ENCODE data around the gene ZNF512. TPM values are rescaled to one million over a fixed set of nuclear protein-coding genes. Genes with fewer than 3 reads are reported as not detected.

The ZNF512 gene
- total RNA-seq, 4 donors from 2014 or later: 5.8 to 15.6 (median 8.4) TPM

DNA sequence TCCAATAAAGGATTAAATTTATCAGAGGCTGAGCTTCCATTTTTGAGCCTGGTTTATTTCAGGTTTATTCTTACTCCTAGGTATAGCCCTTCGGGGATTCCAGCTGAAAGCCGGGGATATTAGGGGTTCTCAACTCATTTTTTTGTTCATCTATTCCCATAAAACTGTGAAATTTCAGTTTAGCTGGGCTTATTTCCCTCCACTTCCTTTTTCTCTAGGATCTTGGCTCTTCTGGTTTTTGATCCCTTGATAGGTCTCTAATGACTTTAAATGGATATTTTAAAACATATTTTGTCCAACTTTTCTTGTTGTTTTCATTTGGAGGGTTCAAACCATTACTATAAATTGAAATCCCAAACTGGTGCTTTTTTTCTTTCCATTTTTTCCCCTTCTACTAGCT, 23.6 kb upstream of the ZNF512 start:
- H3K27ac ChIP-seq: no peak overlapping the region
- intact Hi-C loops (cut with DNase I; ENCODE audit: low total_unique reads): no loop called here

DNA sequence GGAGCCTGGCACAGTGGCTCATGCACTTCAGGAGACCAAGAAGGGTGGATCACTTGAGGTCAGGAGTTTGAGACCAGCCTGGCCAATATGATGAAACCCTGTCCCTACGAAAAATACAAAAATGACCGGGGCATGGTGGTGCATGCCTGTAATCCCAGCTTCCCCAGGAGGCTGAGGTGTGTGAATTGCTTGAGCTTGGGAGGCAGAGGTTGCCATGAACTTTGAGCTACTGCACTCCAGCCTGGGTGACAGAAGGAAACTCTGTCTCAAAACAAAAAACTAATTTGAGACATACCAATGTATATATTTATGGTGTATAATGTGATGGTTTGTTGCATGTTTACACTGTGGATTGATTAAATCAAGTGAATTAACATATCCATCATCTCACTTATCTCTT, 21.8 kb upstream of the ZNF512 start:
- H3K36me3 ChIP-seq: no peaks in the 10 kb centered on the region
- no peak for DNase-seq
- H3K27me3 ChIP-seq: no peaks in the 10 kb centered on the region
- no peaks in the 10 kb centered on the region for H3K4me1 ChIP-seq
- in situ Hi-C loops (cut with MboI; ENCODE audit: low sequenced_read_pairs in 4 of 4): no loop called here
- intact Hi-C loops (cut with DNase I; ENCODE audit: low total_unique reads): no loop called here
- TF ChIP-seq, protein P1, sequence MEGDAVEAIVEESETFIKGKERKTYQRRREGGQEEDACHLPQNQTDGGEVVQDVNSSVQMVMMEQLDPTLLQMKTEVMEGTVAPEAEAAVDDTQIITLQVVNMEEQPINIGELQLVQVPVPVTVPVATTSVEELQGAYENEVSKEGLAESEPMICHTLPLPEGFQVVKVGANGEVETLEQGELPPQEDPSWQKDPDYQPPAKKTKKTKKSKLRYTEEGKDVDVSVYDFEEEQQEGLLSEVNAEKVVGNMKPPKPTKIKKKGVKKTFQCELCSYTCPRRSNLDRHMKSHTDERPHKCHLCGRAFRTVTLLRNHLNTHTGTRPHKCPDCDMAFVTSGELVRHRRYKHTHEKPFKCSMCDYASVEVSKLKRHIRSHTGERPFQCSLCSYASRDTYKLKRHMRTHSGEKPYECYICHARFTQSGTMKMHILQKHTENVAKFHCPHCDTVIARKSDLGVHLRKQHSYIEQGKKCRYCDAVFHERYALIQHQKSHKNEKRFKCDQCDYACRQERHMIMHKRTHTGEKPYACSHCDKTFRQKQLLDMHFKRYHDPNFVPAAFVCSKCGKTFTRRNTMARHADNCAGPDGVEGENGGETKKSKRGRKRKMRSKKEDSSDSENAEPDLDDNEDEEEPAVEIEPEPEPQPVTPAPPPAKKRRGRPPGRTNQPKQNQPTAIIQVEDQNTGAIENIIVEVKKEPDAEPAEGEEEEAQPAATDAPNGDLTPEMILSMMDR (IDR thresholded peaks at IDR 0.05 in 4 of 5, conservative IDR thresholded peaks at IDR 0.05 in 1 of 5): no peak
- no peak for TF ChIP-seq POLR2A (IDR thresholded peaks at IDR 0.05)
- H3K9me3 ChIP-seq: no peaks in the 10 kb centered on the region
- no peak for ATAC-seq
- no peak overlapping the region for H3K4me3 ChIP-seq
- H3K27ac ChIP-seq: no peak overlapping the region

More for the DNA sequence above, 23.6 kb upstream of the ZNF512 start:
- no peaks in the 10 kb centered on the region for H3K27me3 ChIP-seq
- TF ChIP-seq, protein P1 (IDR thresholded peaks at IDR 0.05 in 4 of 5, conservative IDR thresholded peaks at IDR 0.05 in 1 of 5): no peak
- no peak for TF ChIP-seq POLR2A (IDR thresholded peaks at IDR 0.05)
- no peaks in the 10 kb centered on the region for H3K36me3 ChIP-seq
- in situ Hi-C loops (cut with MboI; ENCODE audit: low sequenced_read_pairs in 4 of 4): no loop called here
- DNase-seq (no peak), ATAC-seq (no peak)
- H3K4me3 ChIP-seq: no peak overlapping the region
- H3K9me3 ChIP-seq: no peaks in the 10 kb centered on the region
- no peaks in the 10 kb centered on the region for H3K4me1 ChIP-seq

DNA sequence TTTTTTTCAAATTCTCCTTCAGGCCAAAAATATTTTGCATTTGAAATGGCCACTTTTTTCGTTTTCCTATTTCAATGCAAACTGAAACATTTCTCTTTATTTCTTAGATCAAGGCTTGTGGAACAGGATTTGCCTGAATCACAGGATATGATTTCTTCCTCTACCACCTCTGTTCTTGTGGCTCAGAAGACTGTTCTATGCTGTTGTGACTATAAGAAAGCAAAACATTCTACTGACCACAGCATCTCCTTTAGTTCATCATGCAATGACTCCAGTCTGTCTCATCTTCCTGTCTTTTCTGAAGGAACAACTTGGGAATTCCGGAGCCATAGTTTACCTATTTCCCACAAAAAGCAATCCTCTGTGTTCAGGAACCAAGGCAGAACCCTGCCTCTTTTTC, 16.2 kb upstream of the ZNF512 start:
- H3K27me3 ChIP-seq: no peaks in the 10 kb centered on the region
- H3K4me1 ChIP-seq: no peaks in the 10 kb centered on the region
- intact Hi-C loops (cut with DNase I; ENCODE audit: low total_unique reads): no loop called here
- ATAC-seq (no peak), DNase-seq (no peak)
- H3K4me3 ChIP-seq: no peak overlapping the region
- no peak overlapping the region for H3K27ac ChIP-seq
- no peaks in the 10 kb centered on the region for H3K9me3 ChIP-seq
- TF ChIP-seq, protein P1 (IDR thresholded peaks at IDR 0.05 in 4 of 5, conservative IDR thresholded peaks at IDR 0.05 in 1 of 5): no peak
- TF ChIP-seq POLR2A (IDR thresholded peaks at IDR 0.05): no peak
- in situ Hi-C loops (cut with MboI; ENCODE audit: low sequenced_read_pairs in 4 of 4): no loop called here
- no peaks in the 10 kb centered on the region for H3K36me3 ChIP-seq

DNA sequence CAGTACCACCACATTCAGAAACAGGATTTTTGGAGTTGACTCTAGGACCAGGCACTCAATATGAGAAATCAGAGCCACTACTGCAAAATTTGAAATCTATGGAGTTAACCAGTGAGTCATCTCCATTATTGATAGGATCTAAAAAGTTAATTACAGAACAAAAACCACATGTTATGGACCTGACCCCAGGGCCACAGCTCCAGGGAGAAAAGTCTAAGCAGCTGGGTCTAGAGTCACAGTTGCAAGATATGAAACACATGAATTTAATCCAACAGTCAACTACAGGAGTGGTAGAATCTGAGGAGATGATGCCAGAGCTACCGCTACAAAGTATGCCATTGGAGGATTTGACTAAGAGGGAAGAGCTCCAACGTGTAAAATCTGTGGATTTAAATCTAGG, 13.4 kb upstream of the ZNF512 start:
- ATAC-seq (no peak), DNase-seq (no peak)
- Histone ChIP-seq H3K27me3 (no peaks in the 10 kb centered on the region), H3K4me3 (no peak overlapping the region), H3K27ac (no peak overlapping the region), H3K36me3 (no peaks in the 10 kb centered on the region), H3K4me1 (no peaks in the 10 kb centered on the region), H3K9me3 (no peaks in the 10 kb centered on the region)
- intact Hi-C loops (cut with DNase I; ENCODE audit: low total_unique reads) (no loop called here), in situ Hi-C loops (cut with MboI; ENCODE audit: low sequenced_read_pairs in 4 of 4) (no loop called here)
- TF ChIP-seq POLR2A (IDR thresholded peaks at IDR 0.05): no peak
- TF ChIP-seq, protein P1 (IDR thresholded peaks at IDR 0.05 in 4 of 5, conservative IDR thresholded peaks at IDR 0.05 in 1 of 5): no peak

DNA sequence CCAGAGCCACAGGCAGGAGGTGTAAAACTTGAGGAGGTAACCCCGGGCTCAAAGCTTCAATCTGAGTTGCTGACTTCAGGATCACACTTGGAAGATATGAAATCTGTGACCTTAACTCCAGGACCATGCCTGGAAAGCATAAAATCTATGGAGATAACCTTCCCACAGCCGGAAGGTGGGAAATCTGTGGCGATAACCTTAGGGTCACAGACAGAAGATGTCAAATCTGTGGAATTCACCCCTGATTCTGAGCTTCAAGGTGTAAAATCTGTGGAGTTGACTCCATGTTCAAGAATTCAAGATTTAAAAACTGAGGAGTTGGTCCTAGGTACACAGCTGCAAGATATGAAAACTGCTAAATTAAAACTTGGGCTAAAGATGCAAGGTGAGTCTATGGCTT, 11.6 kb upstream of the ZNF512 start:
- no peaks in the 10 kb centered on the region for H3K4me1 ChIP-seq
- no peak overlapping the region for H3K27ac ChIP-seq
- H3K4me3 ChIP-seq: no peak overlapping the region
- ATAC-seq (no peak), DNase-seq (no peak)
- H3K27me3 ChIP-seq: no peaks in the 10 kb centered on the region
- H3K9me3 ChIP-seq: no peaks in the 10 kb centered on the region
- in situ Hi-C loops (cut with MboI; ENCODE audit: low sequenced_read_pairs in 4 of 4): no loop called here
- TF ChIP-seq, protein P1 (IDR thresholded peaks at IDR 0.05 in 4 of 5, conservative IDR thresholded peaks at IDR 0.05 in 1 of 5): no peak
- TF ChIP-seq POLR2A (IDR thresholded peaks at IDR 0.05): no peak
- intact Hi-C loops (cut with DNase I; ENCODE audit: low total_unique reads): no loop called here
- H3K36me3 ChIP-seq: no peaks in the 10 kb centered on the region
